Islet precursor cell (in vitro differentiated cells): Measurements from ENCODE around the gene SLC9A3.
"Not testable (repeated sequence)": the region's sequence is repeated elsewhere in the genome, so short reads cannot be mapped to it uniquely, and the experiment has no call there.

Experiments used
- DNase-seq: peaks from one replicate; pipeline ENCODE4 v3.0.0-alpha.2; 2018

Gene SLC9A3

GRCh38 chr5:488744-489688, 35.2 kb downstream of the SLC9A3 start:
- DNase-seq, result no peak

DNA sequence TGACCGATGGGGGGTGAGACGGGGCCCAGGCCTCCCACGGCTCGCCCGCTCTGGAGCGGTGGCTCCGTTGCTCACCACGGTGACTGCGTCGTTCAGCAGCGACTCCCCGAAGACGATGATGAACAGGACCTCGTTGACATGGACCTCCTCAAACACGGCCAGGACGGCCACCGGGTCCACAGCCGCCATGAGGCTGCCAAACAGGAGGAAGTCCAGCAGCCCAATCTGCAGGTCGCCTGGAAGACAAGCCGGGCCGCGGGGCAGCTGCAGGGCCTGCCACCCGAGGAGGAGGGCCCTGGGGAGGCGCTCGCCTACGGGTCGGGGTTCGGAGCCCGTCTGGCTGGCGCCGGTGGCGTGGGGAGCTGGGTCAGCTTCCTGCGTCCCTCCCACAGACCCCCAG, 36.0 kb downstream of the SLC9A3 start:
- DNase-seq, result no peak

DNA sequence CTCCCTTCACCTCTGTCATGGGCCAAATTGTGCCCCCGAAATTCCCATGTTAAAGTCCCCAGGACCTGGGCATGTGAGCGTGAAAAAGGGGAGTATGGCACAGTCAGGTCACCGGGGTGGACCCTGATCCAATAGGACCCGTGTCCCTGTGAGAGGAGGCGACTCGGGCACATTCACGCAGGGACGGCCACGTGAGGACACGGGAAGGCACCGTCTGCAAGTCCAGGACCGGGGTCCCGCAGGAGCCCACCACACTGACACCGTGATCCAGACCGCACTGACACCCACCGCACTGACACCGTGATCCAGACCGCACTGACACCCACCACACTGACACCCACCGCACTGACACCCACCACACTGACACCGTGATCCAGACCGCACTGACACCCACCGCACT, 37.7 kb downstream of the SLC9A3 start:
- not testable (repeated sequence) for DNase-seq

DNA sequence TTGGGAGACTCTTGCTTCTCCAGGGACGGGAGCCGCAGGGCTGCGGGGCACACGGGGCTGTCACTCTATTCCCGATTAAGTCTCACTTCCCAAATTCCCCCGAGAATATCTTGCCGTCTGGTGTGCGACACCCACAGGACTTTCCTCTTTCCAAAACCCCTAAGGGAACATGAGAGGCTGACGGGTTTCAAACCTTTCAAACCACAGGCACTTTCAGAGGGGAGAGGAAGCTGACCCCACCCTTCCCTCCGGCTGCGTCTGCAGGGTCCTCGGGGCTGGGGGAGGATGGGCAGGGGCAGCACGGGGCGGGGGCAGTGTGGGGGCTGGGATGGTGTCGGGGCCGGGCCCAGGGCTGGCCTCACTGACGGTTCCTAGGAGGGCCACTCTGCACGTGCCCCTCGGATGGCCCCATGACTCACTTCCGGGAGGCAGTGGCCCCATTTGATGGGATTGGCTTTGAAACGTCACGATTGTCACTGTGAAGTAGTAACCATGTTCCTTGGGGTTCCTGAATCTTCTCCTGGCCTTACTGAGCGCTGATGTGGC, 38.2 kb downstream of the SLC9A3 start:
- DNase-seq, result no peak

DNA sequence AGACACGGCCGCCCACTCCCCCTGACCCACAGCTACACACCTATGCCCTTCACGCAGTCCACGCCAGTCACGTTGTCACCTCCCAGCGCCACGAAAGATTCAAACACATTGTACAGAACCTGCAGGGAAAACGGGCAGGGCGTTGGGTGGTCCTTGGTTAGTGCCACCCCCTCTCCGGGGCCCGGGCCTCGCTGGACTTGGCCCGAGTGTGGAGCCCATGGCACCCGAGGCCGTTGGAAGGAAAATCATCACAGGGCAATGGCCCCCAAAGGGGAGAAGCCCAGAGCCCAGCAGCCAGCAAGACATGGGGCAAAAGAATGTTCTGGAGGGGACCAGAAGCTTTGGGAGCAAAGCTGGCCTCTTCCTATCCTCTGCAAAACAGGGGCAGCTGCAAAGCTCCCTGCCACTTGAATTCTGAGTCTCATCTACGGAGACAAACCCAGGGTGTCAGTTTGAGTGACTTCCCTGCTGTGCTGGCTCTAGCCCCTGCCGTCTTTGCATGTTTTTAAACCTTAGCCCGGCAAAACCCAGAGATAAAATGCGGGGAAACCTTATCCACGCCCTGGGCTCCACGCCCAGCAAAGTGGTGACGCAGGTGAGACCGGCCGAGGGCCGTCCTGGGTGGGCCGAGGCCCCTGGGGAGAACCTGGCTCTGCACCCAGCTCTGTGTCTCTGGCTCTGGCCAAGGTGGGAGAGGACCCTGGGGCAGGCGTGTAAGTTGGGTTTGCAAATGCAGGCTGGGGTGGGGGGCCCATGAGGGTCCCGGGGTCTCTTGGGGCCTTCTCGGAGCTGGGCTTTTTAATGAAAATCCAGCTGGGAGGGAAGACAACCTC, 38.9 kb downstream of the SLC9A3 start:
- DNase-seq, result no peak

DNA sequence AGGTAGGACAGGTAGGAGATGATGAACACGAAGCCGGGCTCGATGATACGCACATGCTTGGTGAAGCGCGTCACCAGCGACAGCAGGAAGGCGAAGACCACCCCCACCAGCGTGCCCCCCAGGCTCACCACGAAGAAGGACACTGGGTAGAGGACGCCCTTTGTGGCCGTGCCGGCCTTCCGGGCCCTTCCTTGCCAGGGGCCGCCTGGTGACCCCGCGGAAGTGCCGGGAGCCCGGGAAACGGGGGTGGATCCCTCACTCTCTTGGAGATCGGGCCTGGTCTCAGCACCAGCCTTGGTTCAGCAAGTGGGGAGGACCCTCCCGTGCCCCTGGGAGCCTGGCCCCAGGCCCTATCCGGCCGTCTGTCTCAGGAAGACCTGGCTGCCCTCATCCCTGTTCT, 39.7 kb downstream of the SLC9A3 start:
- DNase-seq, result no peak

- DNase-seq, result no peak
Observed at GRCh38 chr5:483434-484140, 40.7 kb downstream of the SLC9A3 start.

GRCh38 chr5:483011-483410, 41.2 kb downstream of the SLC9A3 start:
- no peak for DNase-seq

DNA sequence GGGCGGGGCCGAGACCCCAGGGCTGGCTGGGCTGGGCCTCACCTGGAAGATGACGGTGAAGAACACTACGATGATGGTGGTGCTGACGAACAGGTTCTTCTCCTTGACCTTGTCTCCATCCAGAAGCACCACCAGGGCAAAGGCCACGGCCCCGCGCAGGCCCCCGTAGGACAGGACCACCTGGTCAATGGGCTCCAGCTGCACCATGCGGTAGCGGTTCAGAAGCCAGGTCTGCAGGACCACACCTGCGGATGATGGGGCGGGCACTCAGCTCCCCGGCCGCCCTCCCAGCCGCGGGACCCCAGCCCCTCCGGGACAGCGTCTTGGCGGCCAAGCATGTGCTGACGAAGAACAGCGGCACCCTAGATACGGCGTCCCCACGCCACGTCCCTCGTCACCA, 41.7 kb downstream of the SLC9A3 start:
- DNase-seq, result no peak

DNA sequence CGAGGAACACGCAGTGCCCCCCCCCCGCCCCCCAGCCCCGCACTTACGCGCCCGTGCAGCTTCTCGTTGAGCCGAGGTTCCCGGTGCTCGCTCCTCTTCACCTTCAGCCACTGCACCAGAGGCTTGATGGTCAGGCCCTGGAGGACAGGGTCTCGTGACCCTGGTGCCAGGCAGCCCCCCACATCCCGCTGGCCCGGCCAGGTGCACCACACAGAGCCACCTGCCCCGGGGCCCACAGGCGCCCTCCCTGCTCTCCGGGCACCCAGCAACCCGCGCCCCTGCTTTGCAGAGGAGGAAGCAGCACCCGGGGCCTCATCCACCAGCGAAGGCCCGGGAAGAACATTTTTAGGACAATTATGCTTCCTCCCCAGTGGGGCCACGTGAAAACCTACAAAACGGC, 42.2 kb downstream of the SLC9A3 start:
- no peak for DNase-seq

DNA sequence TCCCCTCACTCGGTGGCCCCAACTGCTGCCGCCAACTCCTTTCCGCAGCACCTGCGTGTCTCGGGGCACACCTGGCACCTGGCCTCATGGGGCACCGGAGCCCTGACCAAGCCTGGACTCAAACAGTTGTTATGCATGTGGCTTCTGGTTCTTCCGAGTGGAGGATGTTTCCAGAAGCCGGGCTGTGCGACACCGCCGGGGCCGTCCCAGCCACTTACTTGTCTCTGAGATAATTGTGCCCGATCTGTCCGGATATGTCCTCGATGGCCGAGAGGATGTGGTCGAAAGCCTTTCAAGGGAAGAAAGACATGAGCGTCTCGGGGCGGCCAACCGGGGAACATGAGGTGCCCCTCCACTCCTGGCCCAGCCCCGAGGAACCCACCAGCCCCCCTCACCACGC, 42.9 kb downstream of the SLC9A3 start:
- no peak for DNase-seq

DNA sequence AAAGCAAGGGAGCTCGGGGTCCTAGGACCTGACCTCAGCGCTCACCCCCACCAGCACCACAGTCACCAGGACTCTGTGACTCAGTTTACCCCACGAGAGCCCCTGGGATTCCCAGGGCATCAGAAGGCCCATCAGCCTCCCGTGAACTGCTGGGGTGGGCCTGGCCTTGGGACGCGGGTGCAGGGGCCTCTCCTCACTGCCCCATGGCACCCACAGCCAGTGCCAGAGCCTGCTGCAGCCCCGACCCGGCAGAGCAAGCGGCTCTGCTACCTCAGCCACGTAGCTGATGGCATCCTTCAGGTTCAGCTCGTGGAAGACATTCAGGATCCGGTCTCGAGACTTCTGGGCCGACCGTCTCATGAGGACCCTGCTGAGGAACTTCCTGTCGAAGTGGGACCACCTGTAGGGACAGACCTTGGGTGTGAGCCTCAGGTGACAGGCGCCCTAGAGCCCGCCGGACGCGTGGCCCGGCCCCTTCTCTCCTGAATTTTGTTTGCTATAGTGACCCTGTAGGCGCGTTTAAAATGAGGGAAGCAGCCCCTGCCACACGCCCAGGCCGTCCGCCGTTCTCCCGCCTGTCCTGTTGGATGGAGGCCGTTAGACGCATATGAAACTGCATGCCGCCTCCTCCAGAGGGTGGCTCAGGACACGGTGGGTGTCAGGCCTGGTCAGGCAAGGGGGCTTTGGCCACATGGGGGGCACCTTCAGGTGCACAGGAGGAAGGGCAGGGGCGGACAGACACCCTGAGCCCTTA, 44.5 kb downstream of the SLC9A3 start:
- DNase-seq, result no peak

- no peak for DNase-seq
Observed at GRCh38 chr5:478982-479535, 45.2 kb downstream of the SLC9A3 start.

DNA sequence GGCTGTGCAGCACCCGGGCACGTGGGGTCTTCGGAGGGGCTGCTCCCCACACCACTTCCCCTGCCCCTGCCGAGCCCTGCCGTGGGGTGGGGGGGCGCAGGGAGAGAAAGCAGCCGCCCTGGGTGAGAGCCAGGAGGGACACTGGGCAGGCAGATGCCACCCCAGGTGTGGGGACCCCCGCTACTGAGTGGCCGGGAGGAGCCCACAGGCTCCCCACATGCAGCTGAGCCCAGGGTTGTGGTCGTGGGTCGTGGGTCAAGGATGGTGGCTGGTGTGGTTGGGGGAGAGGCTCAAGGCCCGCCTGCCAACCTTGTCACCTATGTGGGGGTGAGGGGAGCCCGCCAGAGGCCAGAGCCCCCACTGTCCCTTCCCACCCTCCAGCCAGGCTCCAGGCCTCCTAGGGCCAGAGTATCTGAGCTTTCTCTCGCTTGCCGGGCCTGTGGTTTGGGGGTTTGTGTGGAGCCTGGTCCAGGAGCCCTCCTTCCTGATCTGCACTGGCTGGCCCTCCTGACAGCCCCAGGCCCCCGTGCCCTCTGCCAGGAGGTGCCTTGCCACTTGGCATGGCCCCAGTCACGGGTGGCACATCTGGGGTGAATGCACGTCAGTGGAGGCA, 45.8 kb downstream of the SLC9A3 start:
- no peak for DNase-seq

DNA sequence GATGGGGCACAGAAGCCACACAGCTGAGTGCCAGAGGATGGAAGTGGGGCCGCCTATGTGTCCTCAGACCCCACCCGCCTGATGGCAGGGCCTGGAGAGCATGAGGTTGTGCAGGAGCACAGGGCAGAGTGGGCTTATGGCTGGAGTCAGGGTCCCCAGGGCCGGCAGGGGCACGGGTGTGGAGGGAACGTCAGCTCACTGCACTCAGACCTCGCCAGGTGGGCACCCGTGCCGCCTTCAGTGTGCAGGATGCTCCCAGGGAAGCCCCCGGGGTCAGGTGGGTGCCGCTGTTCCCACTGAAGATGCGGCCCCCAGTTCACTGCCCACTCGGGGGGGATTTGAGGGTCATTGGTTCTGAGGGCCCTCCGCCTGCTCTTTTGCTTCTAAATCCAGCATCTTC, 46.4 kb downstream of the SLC9A3 start:
- DNase-seq, result no peak

GRCh38 chr5:477247-477646, 47.0 kb downstream of the SLC9A3 start:
- DNase-seq, result no peak

- no peak for DNase-seq
Observed at GRCh38 chr5:476814-477175, 47.5 kb downstream of the SLC9A3 start.

GRCh38 chr5:476102-476813, 48.0 kb downstream of the SLC9A3 start:
- DNase-seq, result no peak

GRCh38 chr5:475704-476101, 48.5 kb downstream of the SLC9A3 start:
- DNase-seq, result no peak

- DNase-seq, result no peak
Observed at GRCh38 chr5:474840-475661, 49.2 kb downstream of the SLC9A3 start.
